SK-N-SH treated with all-trans-retinoic acid at 6 μM for 48 hours (cell line): Measurements from ENCODE around the gene NXF1.

Source experiments
- ATAC-seq: fragments of 200-7000 bp; cut with Tn5 transposase; 3 replicates; pipeline ENCODE4 v1.9.1; 2020; ENCODE audit warnings: mild to moderate bottlenecking, moderate library complexity
- ARNTL ChIP-seq: fragments of 450-650 bp; formaldehyde crosslinking; IDR thresholded peaks from 2 replicates; pipeline ENCODE4 v1.5.0; 2020; ENCODE audit warnings: low read depth, mild to moderate bottlenecking, moderate library complexity, borderline replicate concordance
- CREB5 ChIP-seq: fragments of 250-450 bp; sonication (Bioruptor Pico); IDR thresholded peaks from 2 replicates; pipeline ENCODE4 v1.5.1; 2020; ENCODE audit warnings: low read depth, mild to moderate bottlenecking, moderate library complexity
- CSDC2 ChIP-seq: fragments of 250-450 bp; sonication (Bioruptor Pico); IDR thresholded peaks from 2 replicates; pipeline ENCODE4 v1.5.0; 2020; ENCODE audit warnings: mild to moderate bottlenecking, moderate library complexity
- ESRRG ChIP-seq: fragments of 250-450 bp; sonication (Bioruptor Pico); IDR thresholded peaks from 2 replicates; pipeline ENCODE4 v1.6.1; 2021; ENCODE audit warnings: mild to moderate bottlenecking
- PATZ1 ChIP-seq: fragments of 250-450 bp; sonication (Bioruptor Pico); IDR thresholded peaks from 2 replicates; pipeline ENCODE4 v1.8.0; 2020; ENCODE audit warnings: mild to moderate bottlenecking, moderate library complexity, borderline replicate concordance
- POU6F1 ChIP-seq: fragments of 250-450 bp; sonication (Bioruptor Pico); IDR thresholded peaks from 2 replicates; pipeline ENCODE4 v1.8.0; 2021; ENCODE audit warnings: low read depth, mild to moderate bottlenecking, moderate library complexity, borderline replicate concordance
- PPARA ChIP-seq: fragments of 250-450 bp; sonication (Bioruptor Pico); IDR thresholded peaks from 2 replicates; pipeline ENCODE4 v1.5.0; 2020; ENCODE audit warnings: mild to moderate bottlenecking, borderline replicate concordance
- RARB ChIP-seq: fragments of 250-450 bp; sonication (Bioruptor Pico); IDR thresholded peaks from 2 replicates; pipeline ENCODE4 v1.8.0; 2021; ENCODE audit warnings: mild to moderate bottlenecking, moderate library complexity
- SNAI2 ChIP-seq: fragments of 250-450 bp; sonication (Bioruptor Pico); IDR thresholded peaks from 2 replicates; pipeline ENCODE4 v1.5.0; 2020; ENCODE audit warnings: mild to moderate bottlenecking, moderate library complexity
- TCF4 ChIP-seq: fragments of 250-450 bp; sonication (Bioruptor Pico); IDR thresholded peaks from 2 replicates; pipeline ENCODE4 v1.8.0; 2021; ENCODE audit warnings: mild to moderate bottlenecking, moderate library complexity, borderline replicate concordance
- TOX ChIP-seq: fragments of 250-450 bp; sonication (Bioruptor Pico); IDR thresholded peaks from 2 replicates; pipeline ENCODE4 v1.8.0; 2021; ENCODE audit warnings: mild to moderate bottlenecking, moderate library complexity, borderline replicate concordance
- TSHZ2 ChIP-seq: fragments of 250-450 bp; sonication (Bioruptor Pico); IDR thresholded peaks from 2 replicates; pipeline ENCODE4 v1.5.0; 2020; ENCODE audit warnings: mild to moderate bottlenecking, moderate library complexity
- ZFP3 ChIP-seq: fragments of 250-450 bp; sonication (Bioruptor Pico); IDR thresholded peaks from 2 replicates; pipeline ENCODE4 v1.5.0; 2020; ENCODE audit warnings: mild to moderate bottlenecking, moderate library complexity
- ZFP30 ChIP-seq: fragments of 450-650 bp; formaldehyde crosslinking; IDR thresholded peaks from 2 replicates; pipeline ENCODE4 v1.5.0; 2022; ENCODE audit warnings: mild to moderate bottlenecking, moderate library complexity
- ZNF565 ChIP-seq: fragments of 450-650 bp; formaldehyde crosslinking; conservative IDR thresholded peaks from 2 replicates; pipeline ENCODE4 v1.5.0; 2020; ENCODE audit warnings: low read depth, mild to moderate bottlenecking, moderate library complexity
- ZNF70 ChIP-seq: fragments of 450-650 bp; formaldehyde crosslinking; IDR thresholded peaks from 2 replicates; pipeline ENCODE4 v1.5.0; 2020; ENCODE audit warnings: mild to moderate bottlenecking, moderate library complexity
- ZNF8 ChIP-seq: fragments of 450-650 bp; formaldehyde crosslinking; IDR thresholded peaks from 2 replicates; pipeline ENCODE4 v1.5.0; 2020; ENCODE audit warnings: mild to moderate bottlenecking, moderate library complexity

Gene NXF1

GRCh38 chr11:62805961-62806441 is 761 bp upstream of the NXF1 start (continued):
- TF ChIP-seq TSHZ2 (CRISPR knock-in tag): no peak
- no peak for TF ChIP-seq POU6F1 (CRISPR knock-in tag)
- TF ChIP-seq ZNF565 (CRISPR knock-in tag): no peak
- TF ChIP-seq, all 23 proteins: peak for 0

GRCh38 chr11:62804310-62805075 is 747 bp downstream of the NXF1 start:
- TF ChIP-seq ZFP30: no peak
- no peak for TF ChIP-seq TSHZ2 (CRISPR knock-in tag)
- no peak for TF ChIP-seq ZNF8 (CRISPR knock-in tag)
- no peak for TF ChIP-seq ZFP3 (CRISPR knock-in tag)
- TF ChIP-seq PATZ1 (CRISPR knock-in tag): no peak
- no peak for TF ChIP-seq SNAI2
- no peak for TF ChIP-seq ARNTL
- TF ChIP-seq CSDC2 (CRISPR knock-in tag): no peak
- no peak for TF ChIP-seq CREB5 (CRISPR knock-in tag)
- no peak for TF ChIP-seq ZNF565 (CRISPR knock-in tag)
- no peak for TF ChIP-seq PPARA (CRISPR knock-in tag)
- no peak for TF ChIP-seq TOX
- TF ChIP-seq, all 23 proteins: peak for 0
- ATAC-seq: peak; percentile 28

GRCh38 chr11:62801071-62801470 is 4.2 kb downstream of the NXF1 start:
- ATAC-seq: no peak
- TF ChIP-seq ZFP3 (CRISPR knock-in tag): no peak
- no peak for TF ChIP-seq TCF4
- TF ChIP-seq CREB5 (CRISPR knock-in tag): no peak
- no peak for TF ChIP-seq TSHZ2 (CRISPR knock-in tag)
- no peak for TF ChIP-seq POU6F1 (CRISPR knock-in tag)
- TF ChIP-seq ZNF8 (CRISPR knock-in tag): no peak
- TF ChIP-seq RARB (CRISPR knock-in tag): no peak
- TF ChIP-seq PPARA (CRISPR knock-in tag): no peak
- TF ChIP-seq ESRRG: no peak
- TF ChIP-seq SNAI2: no peak
- no peak for TF ChIP-seq ZNF565 (CRISPR knock-in tag)
- no peak for TF ChIP-seq ZNF70
